ENCODE results near the gene OR4F17.
"Not testable (repeated sequence)": the region's sequence is repeated elsewhere in the genome, so short reads cannot be mapped to it uniquely, and the experiment has no call there.

OR4F17 gene

GRCh38 chr19:106804-107203 is at the start of gene OR4F17:
Gene OR4F17, plus strand, starts transcription at chr19:107104. Its CDS starts 3,575 bp downstream, at chr19:110679.
- H3K36me3 Mint-ChIP-seq, DNase-seq, H3K4me1 Mint-ChIP-seq, CTCF ChIA-PET, H3K4me3 Mint-ChIP-seq, H3K27me3 Mint-ChIP-seq, H3K27ac Mint-ChIP-seq, H3K9me3 Mint-ChIP-seq: not testable (repeated sequence)

- peak; percentile 59 for DNase-seq
- H3K27me3 Mint-ChIP-seq, H3K4me1 Mint-ChIP-seq, H3K36me3 Mint-ChIP-seq, H3K4me3 Mint-ChIP-seq, H3K9me3 Mint-ChIP-seq, H3K27ac Mint-ChIP-seq, CTCF ChIA-PET: not testable (repeated sequence)
Measured at GRCh38 chr19:70793-71192, 36.1 kb upstream of the OR4F17 start.

GRCh38 chr19:82864-83263 is 24.0 kb upstream of the OR4F17 start:
- H3K4me1 Mint-ChIP-seq, H3K27ac Mint-ChIP-seq, H3K4me3 Mint-ChIP-seq, H3K9me3 Mint-ChIP-seq, H3K36me3 Mint-ChIP-seq, CTCF ChIA-PET, DNase-seq, H3K27me3 Mint-ChIP-seq: not testable (repeated sequence)

DNA sequence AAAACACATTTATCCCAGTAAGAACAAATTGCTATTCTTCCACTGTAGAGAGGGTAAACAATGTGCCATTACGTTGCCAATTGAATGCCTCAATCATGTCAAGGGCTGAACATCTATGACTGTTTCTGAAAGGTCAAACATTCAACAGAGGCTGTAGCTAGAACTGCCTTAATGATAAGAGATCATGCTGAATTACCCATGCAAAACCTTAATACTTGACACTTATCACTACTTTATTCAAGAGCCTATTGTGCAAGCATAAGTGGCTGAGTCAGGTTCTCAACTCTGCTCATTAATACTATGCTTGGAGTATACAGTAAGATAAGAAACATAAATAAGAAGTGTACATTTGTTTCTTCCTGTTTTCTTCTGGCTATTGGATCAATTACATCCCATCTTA is 23.3 kb upstream of the OR4F17 start:
- CTCF ChIA-PET, H3K4me3 Mint-ChIP-seq, DNase-seq, H3K9me3 Mint-ChIP-seq, H3K27me3 Mint-ChIP-seq, H3K4me1 Mint-ChIP-seq, H3K36me3 Mint-ChIP-seq, H3K27ac Mint-ChIP-seq: not testable (repeated sequence)

- H3K27me3 Mint-ChIP-seq, H3K4me3 Mint-ChIP-seq, H3K4me1 Mint-ChIP-seq, DNase-seq, H3K9me3 Mint-ChIP-seq, H3K27ac Mint-ChIP-seq, CTCF ChIA-PET, H3K36me3 Mint-ChIP-seq: not testable (repeated sequence)
Measured at GRCh38 chr19:90678-91077, 16.2 kb upstream of the OR4F17 start.

DNA sequence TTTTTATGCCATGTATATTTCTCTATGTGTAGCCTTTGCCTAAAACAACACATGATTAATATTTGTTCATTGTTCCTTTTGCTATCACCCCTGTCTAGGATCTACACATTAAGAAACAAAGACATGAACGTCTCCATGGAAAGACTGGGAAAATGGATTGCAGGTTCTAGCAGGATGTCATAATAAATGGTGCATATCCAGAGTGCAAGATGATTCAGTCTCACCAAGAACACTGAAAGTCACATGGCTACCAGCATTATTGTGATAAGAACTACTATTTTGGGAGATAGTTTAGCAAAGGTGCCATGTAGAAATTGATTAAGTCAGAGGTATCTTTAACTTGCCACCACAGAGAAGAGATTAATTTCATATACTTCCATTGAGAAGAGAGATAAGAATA is 12.1 kb upstream of the OR4F17 start:
- H3K36me3 Mint-ChIP-seq, H3K4me1 Mint-ChIP-seq, H3K27me3 Mint-ChIP-seq, CTCF ChIA-PET, H3K27ac Mint-ChIP-seq, DNase-seq, H3K4me3 Mint-ChIP-seq, H3K9me3 Mint-ChIP-seq: not testable (repeated sequence)

GRCh38 chr19:97647-98046 is 9.3 kb upstream of the OR4F17 start:
- H3K4me1 Mint-ChIP-seq, H3K36me3 Mint-ChIP-seq, H3K4me3 Mint-ChIP-seq, CTCF ChIA-PET, H3K27me3 Mint-ChIP-seq, DNase-seq, H3K9me3 Mint-ChIP-seq, H3K27ac Mint-ChIP-seq: not testable (repeated sequence)

DNA sequence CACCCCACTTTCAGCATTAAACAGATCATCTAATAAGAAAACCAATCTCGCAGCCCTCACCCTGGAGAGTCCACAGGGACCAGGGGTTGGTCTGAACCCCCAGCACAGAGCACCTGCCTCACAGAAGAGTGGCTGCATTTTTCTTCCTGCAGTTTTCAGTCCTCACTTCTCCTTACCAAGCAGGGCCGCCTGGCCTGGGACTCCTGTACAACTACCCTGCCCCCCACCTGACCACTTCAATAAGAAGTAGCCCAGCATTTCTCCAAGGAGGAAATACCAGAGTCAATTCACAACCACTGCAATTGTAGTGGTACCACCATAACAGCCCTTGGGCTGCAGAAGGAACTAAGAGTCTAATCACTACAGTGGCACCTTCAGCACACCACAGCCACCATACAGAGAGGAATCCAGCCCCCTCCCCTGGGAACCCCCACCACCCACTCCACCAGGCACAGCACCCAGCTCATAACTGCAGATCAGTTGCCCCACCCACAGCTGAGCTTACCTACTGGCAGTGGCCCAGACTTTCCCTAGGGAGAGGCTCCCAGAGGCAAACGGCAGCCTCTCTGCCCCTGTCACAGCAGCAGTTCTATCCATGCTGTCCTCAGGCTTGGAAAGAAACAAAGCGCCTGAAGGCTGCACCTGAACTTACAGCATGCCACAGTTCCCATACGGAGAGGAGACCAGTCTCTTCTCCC is 13.7 kb downstream of the OR4F17 start:
- H3K4me3 Mint-ChIP-seq, H3K36me3 Mint-ChIP-seq, DNase-seq, H3K4me1 Mint-ChIP-seq, H3K27me3 Mint-ChIP-seq, H3K27ac Mint-ChIP-seq, CTCF ChIA-PET, H3K9me3 Mint-ChIP-seq: not testable (repeated sequence)

Data from activated naive CD4-positive, alpha-beta T cell treated with anti-CD3 and anti-CD28 coated beads, Interleukin-2, amount 10 ng/mL, durations not matched to agents 7 days and 5 days (primary cell).